Urothelium cell line (cell line): Measurements from ENCODE around the gene FKBP5.
"Not testable (repeated sequence)": the region's sequence is repeated elsewhere in the genome, so short reads cannot be mapped to it uniquely, and the experiment has no call there.

Source experiments
- DNase-seq: peaks from one replicate; pipeline ENCODE4 v3.0.0; 2011; ENCODE audit warnings: low spot score, mixed read lengths
- FAIRE-seq: peaks from 2 replicates; lab custom pipeline; 2011; peaks lifted over from hg19 to GRCh38; lab: Jason Lieb, UNC

The FKBP5 gene

GRCh38 chr6:35553315-35553714 lies 135.4 kb downstream of the FKBP5 start:
- DNase-seq (no peak), FAIRE-seq (no peak)

- no peak for FAIRE-seq
- DNase-seq: peak; percentile 17
These were observed 136.3 kb downstream of the FKBP5 start for GRCh38 chr6:35552285-35552917.

GRCh38 chr6:35550437-35550836 lies 138.3 kb downstream of the FKBP5 start:
- FAIRE-seq: no peak
- no peak for DNase-seq

- FAIRE-seq (no peak), DNase-seq (no peak)
These were observed 141.0 kb downstream of the FKBP5 start for GRCh38 chr6:35547676-35548075.

- DNase-seq: no peak
- no peak for FAIRE-seq
These were observed 143.8 kb downstream of the FKBP5 start for GRCh38 chr6:35544769-35545361.

- FAIRE-seq (no peak), DNase-seq (no peak)
These were observed 145.1 kb downstream of the FKBP5 start for GRCh38 chr6:35543459-35544193.

- FAIRE-seq (no peak), DNase-seq (no peak)
These were observed 146.9 kb downstream of the FKBP5 start for GRCh38 chr6:35541836-35542235.

GRCh38 chr6:35539223-35539622 lies 149.5 kb downstream of the FKBP5 start:
- FAIRE-seq (no peak), DNase-seq (no peak)

- FAIRE-seq, DNase-seq: not testable (repeated sequence)
These were observed 152.9 kb downstream of the FKBP5 start for GRCh38 chr6:35535847-35536246.

- DNase-seq (no peak), FAIRE-seq (no peak)
These were observed 154.1 kb downstream of the FKBP5 start for GRCh38 chr6:35534407-35535170.

GRCh38 chr6:35533981-35534380 lies 154.7 kb downstream of the FKBP5 start:
- FAIRE-seq (no peak), DNase-seq (no peak)

GRCh38 chr6:35532126-35532525 lies 156.6 kb downstream of the FKBP5 start:
- DNase-seq (no peak), FAIRE-seq (no peak)

GRCh38 chr6:35524380-35525020 lies 164.2 kb downstream of the FKBP5 start:
- DNase-seq (no peak), FAIRE-seq (no peak)
